GM13977 (cell line): Measurements from ENCODE around the gene TEX35.

Experiments used
- DNase-seq: peaks from one replicate; pipeline ENCODE4 v3.0.0; 2012; ENCODE audit warnings: low spot score
- in situ Hi-C: fragments of 300-500 bp; cut with MboI; formaldehyde crosslinking; loops from one replicate; pipeline ENCODE4 v1.12.0; 2022; ENCODE audit warnings: low sequenced_read_pairs, low pct_unique_long_range_greater_than_20kb, mixed read lengths, inconsistent platforms; ENCODE audit not compliant: unreplicated experiment
- TF ChIP-seq, protein P1 (sequence below): IDR thresholded peaks from 2 replicates; pipeline ENCODE4 v1.5.1; 2012; ENCODE audit warnings: mild to moderate bottlenecking, control low read depth; ENCODE audit not compliant: insufficient read depth; ENCODE audit errors: extremely low read depth, missing control alignments

TEX35 gene

DNA sequence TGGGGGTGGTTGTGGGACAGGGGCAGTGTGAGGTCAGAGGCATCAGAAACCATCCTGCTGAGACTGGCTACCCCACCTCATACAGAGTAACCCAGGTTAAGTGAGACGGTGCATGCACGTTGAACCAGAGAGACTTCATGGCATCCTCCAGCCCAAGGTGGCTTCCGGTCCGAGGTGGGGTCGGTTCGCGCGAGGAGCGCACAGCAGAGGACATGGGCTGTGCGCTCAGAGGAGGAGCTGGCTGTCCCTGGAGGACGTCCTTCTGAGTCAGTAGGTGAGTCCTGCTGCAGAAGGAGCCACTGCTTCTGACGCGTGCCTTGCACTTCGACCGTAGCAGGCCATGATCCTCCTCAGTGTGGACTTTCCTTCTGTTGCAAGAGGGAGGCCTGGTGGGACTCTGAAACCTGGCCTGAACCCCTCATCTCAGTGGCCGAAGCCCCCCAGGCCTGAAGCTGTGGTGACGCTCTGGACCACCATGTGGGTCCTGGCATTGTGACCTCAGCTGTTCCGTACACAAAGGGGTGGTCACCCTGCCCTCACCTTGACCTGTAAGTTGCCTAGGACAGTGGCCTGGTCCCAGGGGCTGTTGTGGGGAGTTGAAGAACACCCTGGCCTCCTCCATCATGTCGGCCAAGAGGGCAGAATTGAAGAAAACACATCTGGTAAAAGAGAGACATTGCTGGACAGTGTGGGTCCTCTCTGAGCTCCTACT lies at the start of gene TEX35:
Gene TEX35 (plus strand): TSS at position 544 of the 712 bp plus-strand sequence. CDS start 80 bp downstream, at position 624.
- DNase-seq: no peak
- in situ Hi-C loops: loop anchor here (25.0 kb wide), 1 partner anchor 175 kb away; no protein-coding TSS in a partner anchor
- TF ChIP-seq, protein P1, sequence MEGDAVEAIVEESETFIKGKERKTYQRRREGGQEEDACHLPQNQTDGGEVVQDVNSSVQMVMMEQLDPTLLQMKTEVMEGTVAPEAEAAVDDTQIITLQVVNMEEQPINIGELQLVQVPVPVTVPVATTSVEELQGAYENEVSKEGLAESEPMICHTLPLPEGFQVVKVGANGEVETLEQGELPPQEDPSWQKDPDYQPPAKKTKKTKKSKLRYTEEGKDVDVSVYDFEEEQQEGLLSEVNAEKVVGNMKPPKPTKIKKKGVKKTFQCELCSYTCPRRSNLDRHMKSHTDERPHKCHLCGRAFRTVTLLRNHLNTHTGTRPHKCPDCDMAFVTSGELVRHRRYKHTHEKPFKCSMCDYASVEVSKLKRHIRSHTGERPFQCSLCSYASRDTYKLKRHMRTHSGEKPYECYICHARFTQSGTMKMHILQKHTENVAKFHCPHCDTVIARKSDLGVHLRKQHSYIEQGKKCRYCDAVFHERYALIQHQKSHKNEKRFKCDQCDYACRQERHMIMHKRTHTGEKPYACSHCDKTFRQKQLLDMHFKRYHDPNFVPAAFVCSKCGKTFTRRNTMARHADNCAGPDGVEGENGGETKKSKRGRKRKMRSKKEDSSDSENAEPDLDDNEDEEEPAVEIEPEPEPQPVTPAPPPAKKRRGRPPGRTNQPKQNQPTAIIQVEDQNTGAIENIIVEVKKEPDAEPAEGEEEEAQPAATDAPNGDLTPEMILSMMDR: no peak

DNA sequence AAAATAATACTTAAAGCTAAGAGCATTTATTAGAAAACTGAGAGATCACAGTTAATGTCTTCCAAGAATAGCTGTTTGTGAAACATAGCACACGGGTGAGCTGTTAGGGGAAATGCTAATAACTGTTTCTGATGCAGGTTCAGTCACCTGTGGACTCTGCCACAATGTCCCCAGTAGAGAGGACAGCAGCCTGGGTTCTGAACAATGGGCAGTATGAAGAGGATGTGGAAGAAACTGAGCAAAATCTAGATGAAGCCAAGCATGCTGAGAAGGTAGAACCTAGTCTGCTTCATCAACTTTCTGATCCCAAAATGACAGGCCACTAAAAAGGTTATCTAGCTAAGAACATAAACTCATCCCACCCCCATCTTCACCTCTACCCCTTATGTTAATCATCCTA lies 48.8 kb upstream of the TEX35 start:
- TF ChIP-seq, protein P1: no peak
- in situ Hi-C loops: no loop called here
- no peak for DNase-seq

DNA sequence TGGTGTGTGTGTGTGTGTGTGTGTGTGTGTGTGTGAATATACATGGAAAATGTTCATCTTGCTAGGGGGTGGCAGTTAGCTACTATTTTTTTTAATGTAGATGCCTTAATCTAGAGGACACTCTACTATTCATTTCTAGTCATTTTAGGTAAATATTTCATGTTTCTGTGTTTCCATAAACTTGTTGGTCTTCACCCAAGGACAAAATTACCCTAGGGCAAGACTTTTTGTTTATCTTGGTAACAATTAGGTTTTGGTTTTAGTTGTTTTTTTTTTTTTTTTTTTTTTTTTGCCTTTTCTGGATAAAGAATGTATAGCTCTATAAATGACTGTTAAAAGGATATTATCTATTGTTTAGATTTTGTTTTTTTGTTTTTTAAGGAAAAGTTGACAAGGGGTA lies 48.3 kb upstream of the TEX35 start:
- TF ChIP-seq, protein P1: no peak
- DNase-seq: no peak
- in situ Hi-C loops: no loop called here

DNA sequence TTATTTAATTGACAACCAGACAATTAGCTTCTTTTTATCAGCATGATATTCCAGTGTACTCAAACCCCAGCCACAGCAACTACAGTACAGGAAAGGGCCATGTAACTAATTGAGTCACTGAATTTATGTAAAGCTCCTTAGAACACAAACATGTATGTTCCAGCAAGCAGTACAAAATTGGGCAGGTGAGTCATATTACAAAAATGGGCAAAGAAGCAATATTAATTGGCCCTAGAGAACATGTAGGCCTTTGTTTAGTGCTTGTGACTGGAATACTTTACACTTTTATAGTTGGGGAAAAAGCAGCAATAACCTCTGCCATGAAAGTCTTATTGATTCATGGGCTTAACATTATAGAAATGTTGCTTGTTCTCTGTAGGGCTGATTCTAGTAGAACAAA lies 47.9 kb upstream of the TEX35 start:
- TF ChIP-seq, protein P1: no peak
- in situ Hi-C loops: no loop called here
- DNase-seq: no peak

DNA sequence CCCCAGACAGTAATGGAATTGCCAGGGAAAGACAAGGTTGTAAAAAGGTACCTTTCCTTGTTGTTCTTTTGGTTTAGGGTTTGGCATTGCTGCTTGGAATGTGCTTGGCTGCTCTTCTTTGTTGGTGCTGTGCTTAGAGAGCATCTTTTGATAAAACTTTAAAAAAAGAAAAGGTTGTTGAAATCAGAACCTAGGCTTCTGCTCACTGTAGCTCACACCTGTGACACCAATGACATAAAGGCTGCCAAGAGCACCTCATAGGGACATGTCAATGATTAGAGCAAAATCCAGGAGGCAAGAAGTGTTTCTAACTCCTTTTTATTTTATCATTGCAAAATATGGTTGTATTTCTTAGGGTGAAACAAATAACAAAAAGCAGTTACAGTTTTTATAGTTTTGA lies 45.1 kb upstream of the TEX35 start:
- in situ Hi-C loops: no loop called here
- no peak for DNase-seq
- TF ChIP-seq, protein P1: no peak

DNA sequence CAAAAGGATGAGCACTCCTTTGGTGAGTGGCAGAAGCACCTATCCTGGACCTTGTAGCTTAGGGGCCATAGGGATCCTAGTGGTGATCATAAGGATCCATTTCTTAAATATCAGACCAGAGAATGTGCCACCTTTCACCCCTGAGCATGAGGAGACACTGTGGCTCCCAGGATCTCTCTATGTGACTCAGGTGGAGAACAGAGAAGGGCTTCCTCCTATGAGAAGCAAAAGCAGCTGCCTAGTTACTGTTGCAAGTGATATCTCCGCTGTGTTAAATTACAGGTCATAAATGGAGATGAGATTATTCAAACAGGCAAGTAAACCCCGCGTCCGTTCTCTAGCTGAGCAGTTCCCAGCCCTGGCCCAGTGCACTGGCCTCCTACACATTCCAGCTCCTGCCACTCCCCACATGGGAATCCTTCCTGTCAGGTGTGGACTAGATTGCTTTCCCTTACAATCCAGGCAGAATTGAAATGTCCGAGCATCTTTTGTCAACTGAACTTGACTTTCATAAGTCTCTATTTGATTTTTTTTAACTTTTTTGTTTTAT lies 42.4 kb upstream of the TEX35 start:
- DNase-seq: no peak
- in situ Hi-C loops: no loop called here
- TF ChIP-seq, protein P1: no peak

DNA sequence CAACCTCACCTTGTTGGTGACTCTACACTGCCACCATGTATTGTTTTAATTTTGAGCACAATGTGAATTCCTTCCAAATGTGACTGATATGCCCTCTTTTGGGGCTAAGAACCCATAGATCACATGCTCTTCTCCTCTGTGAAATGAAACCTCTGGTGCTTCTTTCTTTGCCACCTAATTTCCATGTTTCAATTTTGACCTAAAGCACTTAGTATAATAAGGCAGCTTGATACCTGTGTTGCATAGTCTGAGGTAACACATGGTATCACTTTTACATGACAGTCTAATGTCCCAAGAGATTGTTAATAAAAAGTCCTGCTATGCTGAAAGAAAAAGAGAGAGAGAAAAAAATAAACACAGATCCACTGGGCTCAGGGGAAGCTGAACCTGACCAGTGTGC lies 40.4 kb upstream of the TEX35 start:
- DNase-seq: no peak
- in situ Hi-C loops: no loop called here

More for the DNA sequence above, 40.4 kb upstream of the TEX35 start:
- TF ChIP-seq, protein P1: no peak
